SK-N-SH (cell line): ENCODE measurements around the gene CLIC3.

ENCODE experiments used
- CTCF ChIP-seq: fragments of 200-600 bp; sonication (generic); IDR thresholded peaks from 2 replicates; pipeline ENCODE4 v1.6.1; 2017; ENCODE audit warnings: antibody characterized with exemption, mild to moderate bottlenecking, moderate library complexity
- PBX3 ChIP-seq: IDR thresholded peaks from 2 replicates; pipeline ENCODE4; 2012
- RAD21 ChIP-seq: IDR thresholded peaks from 2 replicates; pipeline ENCODE4 v1.6.1; 2012; ENCODE audit warnings: mild to moderate bottlenecking, low read length
- RFX5 ChIP-seq: IDR thresholded peaks from 2 replicates; pipeline ENCODE4 v1.6.1; 2012; ENCODE audit warnings: mild to moderate bottlenecking, improper control_type of control experiment, low read length
- USF2 ChIP-seq: fragments of 150-350 bp; IDR thresholded peaks from 2 replicates; pipeline ENCODE4 v1.6.1; 2017; ENCODE audit warnings: antibody characterized with exemption, low read length, low read depth, borderline replicate concordance

- TF ChIP-seq USF2 (no peak), CTCF (no peak), PBX3 (no peak), RAD21 (no peak), RFX5 (no peak)
Measured at GRCh38 chr9:137015976-137016375, 19.6 kb upstream of the CLIC3 start.
